H1 (cell line): Measurements from ENCODE around the gene IL22RA2. TPM values are rescaled to one million over a fixed set of nuclear protein-coding genes. Genes with fewer than 3 reads are reported as not detected.

Source experiments
- CTCF ChIA-PET: fragments of 300-600 bp; sonication (Branson Sonifier 250); formaldehyde crosslinking; loops from one replicate; lab custom pipeline; 2021; ENCODE audit not compliant: partially characterized antibody; lab: Charles Lee
- POLR2A ChIA-PET: fragments of 300-600 bp; sonication (Branson Sonifier 250); formaldehyde crosslinking; loops from one replicate; lab custom pipeline; 2021; ENCODE audit warnings: inconsistent platforms; ENCODE audit not compliant: partially characterized antibody; lab: Charles Lee
- DNase-seq, 2 experiments: peaks; one replicate each; pipeline versions ENCODE4 v3.0.0 to v3.0.0-alpha.2; 2010 to 2022; ENCODE audit warnings: low spot score in 2 of 2, low read depth in 1 of 2, mixed read lengths in 1 of 2
- FAIRE-seq: peaks from 2 replicates; lab custom pipeline; 2011; peaks lifted over from hg19 to GRCh38; lab: Jason Lieb, UNC
- H2AFZ ChIP-seq: 2 replicates; pipeline ENCODE4 v1.8.1; 2012; ENCODE audit warnings: low read length, inconsistent platforms
- H2AK5ac ChIP-seq: 2 replicates; pipeline ENCODE4 v1.6.1; 2013; ENCODE audit warnings: low read depth, low read length
- H2BK120ac ChIP-seq: replicated peaks from 2 replicates; pipeline ENCODE3; 2013; ENCODE audit warnings: low read depth, low read length, inconsistent platforms
- H2BK12ac ChIP-seq: 2 replicates; pipeline ENCODE4 v1.6.1; 2013; ENCODE audit warnings: low read depth, low read length
- H2BK15ac ChIP-seq: 2 replicates; pipeline ENCODE4 v1.6.1; 2013; ENCODE audit warnings: low read length
- H2BK20ac ChIP-seq: 2 replicates; pipeline ENCODE4 v1.6.1; 2013; ENCODE audit warnings: low read length
- H2BK5ac ChIP-seq: 2 replicates; pipeline ENCODE4 v1.6.1; 2013; ENCODE audit warnings: low read depth, low read length
- H3K14ac ChIP-seq: 2 replicates; pipeline ENCODE4 v1.6.1; 2013; ENCODE audit warnings: inconsistent platforms; ENCODE audit not compliant: insufficient read length
- H3K18ac ChIP-seq: 2 replicates; pipeline ENCODE4 v1.6.1; 2013; ENCODE audit warnings: low read length; ENCODE audit errors: extremely low read depth
- H3K23ac ChIP-seq: 2 replicates; pipeline ENCODE4 v1.6.1; 2013; ENCODE audit warnings: inconsistent platforms; ENCODE audit not compliant: insufficient read length
- H3K23me2 ChIP-seq: 2 replicates; pipeline ENCODE4 v1.6.1; 2013; ENCODE audit warnings: low read depth, low read length
- H3K27ac ChIP-seq: 2 replicates; pipeline ENCODE4 v1.6.1; 2011; ENCODE audit warnings: low read depth, low read length, inconsistent platforms
- H3K27me3 ChIP-seq, 4 experiments: replicated peaks in 1 of 4; 1 replicate in 1 of 4; 2 replicates in 3 of 4; pipeline versions ENCODE4 v1.6.1 to v1.8.1; 2011 to 2013; ENCODE audit warnings: low read length in 3 of 4, mild to moderate bottlenecking in 3 of 4, inconsistent platforms in 2 of 4, mixed read lengths in 2 of 4, moderate library complexity in 1 of 4; ENCODE audit not compliant: control insufficient read depth in 3 of 4, insufficient read depth in 3 of 4; ENCODE audit errors: extremely low read depth in 1 of 4
- H3K36me3 ChIP-seq, 4 experiments: 2 replicates each; pipeline versions ENCODE4 v1.6.1 to v1.8.1; 2011 to 2013; ENCODE audit warnings: mild to moderate bottlenecking in 4 of 4, low read length in 3 of 4, moderate library complexity in 2 of 4, control low read depth in 1 of 4, inconsistent platforms in 1 of 4; ENCODE audit not compliant: insufficient read depth in 4 of 4, control insufficient read depth in 2 of 4
- H3K4ac ChIP-seq: replicated peaks from 2 replicates; pipeline ENCODE3; 2013; ENCODE audit warnings: low read length, low read depth, mixed read lengths, inconsistent platforms; ENCODE audit not compliant: insufficient read length
- H3K4me1 ChIP-seq, 4 experiments: replicated peaks in 1 of 4; 1 replicate in 1 of 4; 2 replicates in 3 of 4; pipeline versions ENCODE4 v1.6.1 to v1.8.1; 2011 to 2013; ENCODE audit warnings: low read length in 3 of 4, inconsistent platforms in 2 of 4, mixed read lengths in 1 of 4; ENCODE audit not compliant: insufficient read depth in 4 of 4, control insufficient read depth in 3 of 4
- H3K4me2 ChIP-seq, 2 experiments: 2 replicates each; pipeline versions ENCODE4 v1.6.1 to v1.8.1; 2011 to 2013; ENCODE audit warnings: low read depth in 2 of 2, low read length in 2 of 2, control low read depth in 1 of 2, inconsistent platforms in 1 of 2, mild to moderate bottlenecking in 1 of 2; ENCODE audit not compliant: insufficient read depth in 1 of 2
- H3K4me3 ChIP-seq, 4 experiments: fragments of 200-600, 300-600 bp in 1 of 4; sonication (generic), shearing (Covaris generic), sonication (Bioruptor Twin) in 1 of 4; 2 replicates each; pipeline versions ENCODE4 v1.5.1 to v1.8.1; 2011 to 2016; ENCODE audit warnings: low read length in 4 of 4, low read depth in 3 of 4, control low read depth in 2 of 4, inconsistent platforms in 2 of 4, mild to moderate bottlenecking in 2 of 4, mixed read lengths in 1 of 4, moderate library complexity in 1 of 4; ENCODE audit not compliant: insufficient read depth in 2 of 4; ENCODE audit errors: extremely low read depth in 1 of 4
- H3K56ac ChIP-seq: replicated peaks from 2 replicates; pipeline ENCODE3; 2013; ENCODE audit warnings: low read depth, mild to moderate bottlenecking, mixed read lengths, low read length, inconsistent platforms; ENCODE audit not compliant: insufficient read length
- H3K79me1 ChIP-seq: 2 replicates; pipeline ENCODE4 v1.6.1; 2013; ENCODE audit warnings: low read depth, low read length, control low read depth
- H3K79me2 ChIP-seq, 2 experiments: 2 replicates each; pipeline versions ENCODE4 v1.6.1 to v1.8.1; 2012 to 2013; ENCODE audit warnings: low read length in 2 of 2, mild to moderate bottlenecking in 2 of 2, inconsistent platforms in 1 of 2; ENCODE audit not compliant: insufficient read depth in 2 of 2, control insufficient read depth in 1 of 2
- H3K9ac ChIP-seq, 4 experiments: replicated peaks in 1 of 4; 1 replicate in 1 of 4; 2 replicates in 3 of 4; pipeline versions ENCODE4 v1.6.1 to v1.8.1; 2011 to 2013; ENCODE audit warnings: low read depth in 3 of 4, low read length in 3 of 4, control low read depth in 2 of 4, mild to moderate bottlenecking in 2 of 4, moderate library complexity in 2 of 4, inconsistent platforms in 1 of 4; ENCODE audit errors: extremely low read depth in 1 of 4
- H3K9me3 ChIP-seq, 2 experiments: 2 replicates each; pipeline versions ENCODE4 v1.6.1 to v1.8.1; 2012 to 2013; ENCODE audit warnings: mild to moderate bottlenecking in 2 of 2, moderate library complexity in 2 of 2, control low read depth in 1 of 2, inconsistent platforms in 1 of 2, low read depth in 1 of 2, low read length in 1 of 2, mixed read lengths in 1 of 2; ENCODE audit not compliant: insufficient read depth in 2 of 2
- H4K20me1 ChIP-seq, 2 experiments: replicated peaks in 1 of 2; 2 replicates each; pipeline versions ENCODE3 to v1.8.1; 2011 to 2013; ENCODE audit warnings: inconsistent platforms in 2 of 2, low read length in 2 of 2, mild to moderate bottlenecking in 1 of 2; ENCODE audit not compliant: insufficient read depth in 2 of 2, control insufficient read depth in 1 of 2
- H4K5ac ChIP-seq: 2 replicates; pipeline ENCODE4 v1.6.1; 2013; ENCODE audit warnings: low read length, low read depth, mixed read lengths, inconsistent platforms; ENCODE audit not compliant: insufficient read length
- H4K8ac ChIP-seq: 2 replicates; pipeline ENCODE4 v1.8.0; 2013; ENCODE audit warnings: mild to moderate bottlenecking, moderate library complexity, low read length, inconsistent platforms; ENCODE audit not compliant: insufficient read depth; ENCODE audit errors: extremely low read depth
- H4K91ac ChIP-seq: replicated peaks from 2 replicates; pipeline ENCODE3; 2013; ENCODE audit warnings: low read length, mixed read lengths, inconsistent platforms; ENCODE audit not compliant: insufficient read length
- BACH1 ChIP-seq: IDR thresholded peaks from 2 replicates; pipeline ENCODE4 v1.6.1; 2012; ENCODE audit warnings: low read length, improper control_type of control experiment
- BCL11A ChIP-seq, 2 experiments: IDR thresholded peaks; one replicate each; pipeline ENCODE4 v1.6.1; 2011; ENCODE audit warnings: low read depth in 2 of 2, low read length in 2 of 2, mild to moderate bottlenecking in 2 of 2
- CBX5 ChIP-seq: fragments of 300-800, 300-1000 bp; sonication (generic); IDR thresholded peaks from 2 replicates; pipeline ENCODE4 v1.7.1; 2016; ENCODE audit warnings: antibody characterized with exemption, low read length, low read depth
- CHD1 ChIP-seq: IDR thresholded peaks from 2 replicates; pipeline ENCODE4 v1.6.1; 2012; ENCODE audit warnings: low read depth, low read length, improper control_type of control experiment
- CREB1 ChIP-seq: IDR thresholded peaks from 2 replicates; pipeline ENCODE4 v1.6.1; 2012; ENCODE audit warnings: inconsistent platforms
- HDAC2 ChIP-seq, 2 experiments: fragments of 300-600 bp in 1 of 2; sonication (generic) in 1 of 2; IDR thresholded peaks; 2 replicates each; pipeline ENCODE4 v1.6.1; 2011 to 2012; ENCODE audit warnings: low read depth in 2 of 2, low read length in 2 of 2, mild to moderate bottlenecking in 2 of 2, moderate library complexity in 2 of 2, borderline replicate concordance in 1 of 2, inconsistent platforms in 1 of 2
- KDM4A ChIP-seq: IDR thresholded peaks from one replicate; pipeline ENCODE4 v1.7.1; 2012; ENCODE audit warnings: low read depth, mild to moderate bottlenecking, moderate library complexity, low read length, inconsistent platforms; ENCODE audit not compliant: severe bottlenecking
- MAX ChIP-seq: IDR thresholded peaks from 2 replicates; pipeline ENCODE4 v1.6.1; 2012; ENCODE audit warnings: inconsistent platforms
- PHF8 ChIP-seq: fragments of 200-600 bp; sonication (generic); conservative IDR thresholded peaks from 2 replicates; pipeline ENCODE4 v1.7.1; 2012; ENCODE audit warnings: low read depth, mild to moderate bottlenecking, inconsistent platforms, low read length, moderate library complexity
- SRF ChIP-seq: IDR thresholded peaks from 2 replicates; pipeline ENCODE4 v1.6.1; 2011; ENCODE audit warnings: mild to moderate bottlenecking, low read depth, low read length, moderate library complexity
- TAF1 ChIP-seq: IDR thresholded peaks from 2 replicates; pipeline ENCODE4 v1.6.1; 2011; ENCODE audit warnings: mild to moderate bottlenecking, low read depth, low read length
- TEAD4 ChIP-seq: IDR thresholded peaks from 2 replicates; pipeline ENCODE4 v1.6.1; 2012; ENCODE audit warnings: low read depth, low read length, inconsistent platforms, mixed read lengths
- ZNF274 ChIP-seq: IDR thresholded peaks from 2 replicates; pipeline ENCODE4 v1.7.0; 2012; ENCODE audit warnings: low read length, borderline replicate concordance; ENCODE audit errors: extremely low read depth
- WGBS, 2 experiments: shearing (Covaris generic) in 1 of 2; methylation state at CpG; one replicate each; pipeline versions ENCODE4 v1.1.6 to v1.1.7; 2013 to 2015; ENCODE audit warnings: low lambda C conversion rate in 2 of 2, mixed read lengths in 2 of 2, inconsistent platforms in 1 of 2, low coverage in 1 of 2, missing lambda C conversion rate in 1 of 2; ENCODE audit not compliant: insufficient replicate concordance in 2 of 2, insufficient coverage in 1 of 2, insufficient read length in 1 of 2; ENCODE audit errors: extremely low coverage in 1 of 2, missing lambda C conversion rate in 1 of 2; 5-methylcytosine and 5-hydroxymethylcytosine counted together
- polyA plus RNA-seq, 7 experiments: library from polyadenylated mRNA; depleted of rRNA in 3 of 7; stranded (reverse) in 5 of 7; unstranded in 2 of 7; fragments of >200 nt in 5 of 7; fragments of 200-250 nt in 2 of 7; gene quantifications; 1 replicate in 5 of 7; 2 replicates in 1 of 7; 4 replicates in 1 of 7; pipeline versions ENCODE4 v1.2.1 to v1.2.3, GENCODE V29; 2011 to 2013; ENCODE audit warnings: missing spikeins in 2 of 7, mixed read lengths in 2 of 7
- total RNA-seq: library from RNA; stranded (reverse); fragmentation: NEBNext Ultra II Directional; extraction: Animal tissue kit (Norgen Biotek cat#: 25700); gene quantifications from 2 replicates; pipeline ENCODE4 v1.2.1, GENCODE V29; 2021

Gene IL22RA2
- total and polyA plus RNA-seq, 2 of the 8 experiments (the other 6 are each of a cell fraction or from before 2014, with no cell fraction given) = not detected

- POLR2A ChIA-PET = no interaction called here
- Histone ChIP-seq H2AK5ac (no peak overlapping the region), H3K27ac (no peak overlapping the region), H4K8ac (no peak overlapping the region), H2BK120ac (no peak overlapping the region), H2BK5ac (no peak overlapping the region), H3K23ac (no peak overlapping the region), H3K4ac (no peak overlapping the region), H3K9me3 (no peaks in the 10 kb centered on the region), H2BK20ac (no peak overlapping the region), H2BK12ac (no peak overlapping the region), H3K4me2 (no peak overlapping the region), H3K23me2 (no peaks in the 10 kb centered on the region), H3K14ac (no peak overlapping the region), H3K79me1 (no peaks in the 10 kb centered on the region), H3K36me3 (no peaks in the 10 kb centered on the region), H3K27me3 (no peaks in the 10 kb centered on the region), H3K18ac (no peak overlapping the region), H4K5ac (no peak overlapping the region), H3K79me2 (no peaks in the 10 kb centered on the region), H2BK15ac (no peak overlapping the region), H3K9ac (no peak overlapping the region), H2AFZ (0 out of 2 replicates have a peak overlapping the region, but pooled peaks have one; percentile 50), H3K56ac (no peak overlapping the region), H4K20me1 (no peaks in the 10 kb centered on the region), H3K4me1 (no peaks in the 10 kb centered on the region), H4K91ac (no peak overlapping the region), H3K4me3 (no peak overlapping the region)
- no peak for FAIRE-seq
- CTCF ChIA-PET = interaction anchor here (1.0 to 2.1 kb wide), 3 partner anchors 12 to 496 kb away, joined by 3 to 10 read pairs (median 7); no protein-coding TSS in a partner anchor
- no peak for DNase-seq
- 95% methylated on average over 4 of the region's 4 CpGs; no CpG with 5 or more reads in 1 of the 2 experiments for WGBS, 2 experiments
- TF ChIP-seq CBX5 = no peak
- no peak for TF ChIP-seq CHD1
- no peak for TF ChIP-seq SRF
- TF ChIP-seq TEAD4 = no peak
- no peak for TF ChIP-seq CREB1
- TF ChIP-seq TAF1 = no peak
- no peak for TF ChIP-seq BCL11A (IDR thresholded peaks at IDR 0.05; ENCODE audit: low read depth in 2 of 2, low read length in 2 of 2)
- TF ChIP-seq HDAC2 (IDR thresholded peaks at IDR 0.05; ENCODE audit: borderline replicate concordance in 1 of 2, low read depth in 2 of 2, low read length in 2 of 2) = no peak
- TF ChIP-seq PHF8 = no peak
- TF ChIP-seq BACH1 = no peak
- TF ChIP-seq ZNF274 = no peak
- TF ChIP-seq MAX = no peak
- no peak for TF ChIP-seq KDM4A
These were observed 28.0 kb downstream of the IL22RA2 start for GRCh38 chr6:137145421-137145820.
